NCI-H2227 (cell line): Measurements from ENCODE around the gene NDUFV2.
"Not testable (repeated sequence)": the region's sequence is repeated elsewhere in the genome, so short reads cannot be mapped to it uniquely, and the experiment has no call there.

Experiments used
- DNase-seq: peaks from one replicate; lab custom pipeline; 2025; ENCODE audit not compliant: unreplicated experiment; lab: John Stamatoyannopoulos, UW

Gene NDUFV2

GRCh38 chr18:9102508-9103375 lies at the start of gene NDUFV2:
TSS of gene NDUFV2 (plus strand) at chr18:9102699. CDS start at chr18:9102744, 45 bp downstream.
- DNase-seq: peak; percentile 98

DNA sequence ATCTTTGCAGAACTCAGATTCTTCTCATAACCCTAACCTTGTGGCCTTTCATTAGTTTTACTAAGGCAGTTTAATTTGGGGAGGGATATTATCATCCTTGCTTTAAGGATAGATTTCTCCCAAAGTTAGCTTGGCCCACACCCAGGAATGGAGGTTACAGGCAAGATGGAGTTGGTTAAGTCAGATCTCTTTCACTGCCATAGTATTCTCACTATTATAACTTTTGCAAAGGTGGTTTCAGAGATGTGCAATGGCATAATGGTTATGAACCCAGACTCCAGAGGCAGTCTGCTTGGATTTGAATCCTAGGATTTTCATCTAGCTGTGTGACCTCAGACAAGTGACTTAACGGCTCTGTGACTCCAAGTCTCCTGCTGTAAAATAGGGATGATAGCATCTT lies 48.7 kb upstream of the NDUFV2 start:
- no peak for DNase-seq

DNA sequence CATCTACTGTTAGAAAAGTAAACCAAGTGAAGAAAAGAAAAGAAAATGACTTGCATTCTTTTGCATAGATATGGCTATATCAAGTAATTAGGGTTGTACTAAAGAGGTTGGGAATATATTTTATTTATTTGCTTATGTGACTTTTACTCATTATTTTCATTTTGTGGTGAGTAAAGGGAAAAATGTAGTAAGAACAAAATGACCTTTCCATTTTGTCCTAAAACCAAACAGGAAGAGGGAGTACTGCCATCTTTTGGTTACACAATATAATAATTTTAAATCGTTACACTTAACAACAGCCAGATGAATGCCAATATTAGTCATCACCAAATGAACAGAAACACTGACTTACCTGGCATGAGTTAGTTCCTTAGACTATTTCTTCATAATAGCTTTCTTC lies 47.3 kb upstream of the NDUFV2 start:
- no peak for DNase-seq

DNA sequence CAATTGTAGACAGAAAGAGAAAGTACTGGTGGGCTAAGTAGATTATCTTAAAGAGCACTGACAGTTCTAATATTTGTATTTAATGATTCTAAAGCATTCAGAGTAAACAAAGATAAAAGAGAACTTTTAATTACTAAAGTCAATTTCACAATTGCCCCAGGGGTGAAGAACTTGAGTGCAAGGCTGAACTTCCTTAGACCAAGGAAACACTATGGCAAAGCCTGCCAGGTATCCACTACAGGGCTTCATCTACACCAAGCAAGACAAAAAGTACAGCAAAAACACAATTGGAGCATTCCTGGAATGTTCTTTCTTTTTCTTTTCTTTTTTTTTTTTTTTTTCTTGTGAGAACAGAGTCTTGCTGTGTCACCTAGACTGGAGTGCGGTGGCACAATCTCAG lies 46.9 kb upstream of the NDUFV2 start:
- DNase-seq: no peak

GRCh38 chr18:9057646-9058045 lies 44.9 kb upstream of the NDUFV2 start:
- no peak for DNase-seq

GRCh38 chr18:9058406-9058805 lies 44.1 kb upstream of the NDUFV2 start:
- peak; percentile 68 for DNase-seq

DNA sequence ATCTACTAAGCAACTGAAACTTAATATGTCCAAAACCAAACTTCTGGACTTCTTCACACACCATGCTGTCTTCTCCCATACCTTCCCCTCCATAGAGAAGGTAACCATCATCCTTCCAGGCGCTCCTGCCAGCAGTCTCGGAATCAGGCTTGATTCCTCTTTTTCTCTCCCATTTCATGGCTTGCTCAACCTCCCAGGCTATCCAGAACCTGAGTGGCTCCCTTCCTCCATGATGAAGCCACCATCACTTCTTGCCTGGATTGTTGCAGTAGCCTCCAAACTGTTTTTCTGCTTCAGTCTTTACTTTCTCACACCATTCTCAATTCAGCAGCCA lies 40.1 kb upstream of the NDUFV2 start:
- no peak for DNase-seq

DNA sequence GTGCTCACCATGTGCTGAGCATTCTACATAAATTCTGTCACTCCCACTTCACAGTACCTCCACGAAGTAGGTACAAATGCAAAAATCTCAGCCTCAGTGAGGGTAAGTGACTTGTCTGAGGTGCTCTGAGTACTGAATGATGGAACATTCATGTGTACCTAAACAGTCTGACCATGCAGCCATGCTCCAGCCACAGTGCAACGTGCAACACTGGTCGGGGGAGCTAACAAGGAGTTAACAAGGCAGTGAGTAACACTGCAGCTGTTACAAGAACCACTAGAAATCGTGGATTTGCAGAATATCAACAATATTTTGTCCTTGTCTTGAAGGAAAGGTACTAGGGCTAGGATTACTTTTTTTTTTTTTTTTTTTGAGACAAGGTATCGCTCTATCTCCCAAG lies 36.6 kb upstream of the NDUFV2 start:
- DNase-seq: no peak

DNA sequence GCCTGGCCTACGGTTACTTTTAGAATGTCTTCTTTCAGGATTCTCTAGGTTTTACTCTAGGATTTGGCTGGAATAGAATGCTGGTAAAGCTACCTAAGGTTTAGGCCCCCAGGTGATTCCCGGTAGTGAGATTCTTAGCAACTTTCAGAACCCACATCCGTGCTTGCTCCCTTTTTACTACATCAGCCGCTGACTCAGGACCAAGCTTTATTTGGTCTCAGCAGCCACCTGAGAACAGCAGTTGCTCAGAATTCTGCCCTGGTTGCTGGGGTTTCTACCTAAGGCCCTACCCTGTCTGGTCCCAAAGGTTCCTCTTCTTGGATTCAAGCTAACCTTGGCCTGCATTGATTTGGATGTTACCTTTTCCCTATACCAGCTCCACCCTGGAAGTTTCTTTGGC lies 36.1 kb upstream of the NDUFV2 start:
- DNase-seq: no peak

DNA sequence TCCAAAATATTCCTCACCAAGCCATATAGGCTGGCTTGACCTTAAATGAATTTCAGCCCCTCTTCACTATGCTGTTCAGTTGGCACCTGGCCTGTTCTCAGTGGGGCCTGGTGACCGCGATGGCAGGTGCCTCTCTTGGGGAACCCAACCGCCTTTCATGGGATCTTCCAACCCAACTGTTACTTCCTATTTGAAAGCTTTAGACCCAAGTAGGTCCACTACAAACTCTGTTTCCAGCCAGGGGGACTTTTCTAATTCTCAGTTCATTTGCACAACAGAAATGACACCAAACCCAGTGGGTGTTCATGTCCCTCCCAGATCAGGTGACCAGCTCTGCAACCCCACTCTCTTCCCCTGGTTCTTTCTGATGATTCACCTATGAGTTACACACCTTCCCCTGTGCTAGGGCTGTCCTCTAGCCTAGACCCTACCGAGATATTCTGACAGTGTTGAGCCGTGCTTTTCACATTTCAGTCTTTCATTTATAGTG lies 35.6 kb upstream of the NDUFV2 start:
- no peak for DNase-seq

DNA sequence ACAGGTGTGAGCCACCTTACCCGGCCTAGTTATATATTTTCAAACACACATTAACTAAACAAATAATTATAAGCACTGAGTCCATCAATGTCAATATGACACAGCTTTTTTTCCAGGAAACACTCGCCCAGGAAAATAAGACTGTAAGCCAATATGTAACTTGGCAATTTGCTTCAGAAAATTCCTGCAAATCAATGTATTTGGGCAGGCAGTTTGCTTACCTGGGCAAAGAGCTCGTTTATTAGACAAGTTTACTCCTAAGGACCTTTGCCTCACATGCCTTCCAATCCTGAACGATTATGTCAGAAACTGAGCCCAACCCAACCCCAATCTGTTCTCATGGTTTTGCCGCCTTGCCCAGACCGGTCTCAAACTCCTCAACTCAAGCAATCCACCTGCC lies 34.7 kb upstream of the NDUFV2 start:
- DNase-seq: no peak

DNA sequence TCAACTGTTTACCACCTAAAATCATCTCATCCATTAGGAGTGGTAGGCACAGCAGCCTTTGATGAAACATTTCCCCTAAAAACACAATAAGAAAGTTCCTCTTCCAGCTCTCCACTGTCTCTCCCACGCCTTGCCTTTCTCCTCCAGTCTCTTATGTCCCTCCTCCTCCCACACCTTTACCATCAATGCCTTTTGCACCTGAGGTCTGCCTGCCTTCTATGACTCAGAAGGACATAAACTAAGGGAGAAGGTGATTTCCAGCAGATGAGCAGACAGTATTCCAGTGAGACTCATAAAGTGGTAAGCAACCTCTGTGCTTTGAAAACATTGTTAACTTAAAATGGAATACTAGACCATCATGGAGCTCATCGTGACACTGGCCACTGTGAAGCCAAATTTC lies 34.2 kb upstream of the NDUFV2 start:
- no peak for DNase-seq

DNA sequence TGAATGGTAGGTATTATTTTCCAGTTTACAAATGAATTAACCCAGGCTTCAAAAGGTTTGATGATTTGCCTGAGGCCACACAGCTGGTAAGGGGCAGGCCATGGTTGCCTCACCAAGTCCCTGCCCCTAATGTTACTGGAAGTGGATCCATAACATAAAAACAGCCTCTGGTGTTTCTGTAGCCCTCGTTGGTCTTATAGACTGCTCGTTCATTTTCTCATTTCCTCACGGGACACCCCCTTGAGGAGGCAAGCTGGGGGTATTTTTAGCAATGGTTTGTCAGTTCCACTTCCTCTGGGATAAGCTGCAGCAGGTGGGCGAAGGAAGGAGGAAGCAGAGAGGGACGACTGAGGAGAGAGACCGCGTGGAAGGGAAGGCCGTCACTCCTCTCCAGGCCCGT lies 32.9 kb upstream of the NDUFV2 start:
- no peak for DNase-seq

GRCh38 chr18:9070212-9070611 lies 32.3 kb upstream of the NDUFV2 start:
- DNase-seq: no peak

- DNase-seq: no peak
Measured at GRCh38 chr18:9079818-9080528, 22.5 kb upstream of the NDUFV2 start.

- no peak for DNase-seq
Measured at GRCh38 chr18:9081940-9082339, 20.6 kb upstream of the NDUFV2 start.

GRCh38 chr18:9082711-9083510 lies 19.6 kb upstream of the NDUFV2 start:
- DNase-seq: no peak

- DNase-seq: no peak
Measured at GRCh38 chr18:9086015-9086414, 16.5 kb upstream of the NDUFV2 start.

- no peak for DNase-seq
Measured at GRCh38 chr18:9086624-9087023, 15.9 kb upstream of the NDUFV2 start.

- no peak for DNase-seq
Measured at GRCh38 chr18:9087144-9087543, 15.4 kb upstream of the NDUFV2 start.

GRCh38 chr18:9088252-9088651 lies 14.2 kb upstream of the NDUFV2 start:
- no peak for DNase-seq

GRCh38 chr18:9088727-9089126 lies 13.8 kb upstream of the NDUFV2 start:
- not testable (repeated sequence) for DNase-seq
